GM23338 (cell line): Measurements from ENCODE around the gene CTNNA2. TPM values are rescaled to one million over a fixed set of nuclear protein-coding genes. Genes with fewer than 3 reads are reported as not detected.

Source experiments
- ATAC-seq: fragments of 200-7000 bp; cut with Tn5 transposase; 3 replicates; pipeline ENCODE4 v1.9.1; 2020
- DNase-seq: peaks from one replicate; pipeline ENCODE4 v3.0.0-alpha.2; 2015; ENCODE audit warnings: low spot score
- H2AFZ ChIP-seq: fragments of 200-600 bp; sonication (generic); 2 replicates; pipeline ENCODE4 v1.8.0; 2016; ENCODE audit warnings: antibody characterized with exemption, mild to moderate bottlenecking, moderate library complexity
- H3F3A ChIP-seq: fragments of 200-600 bp; sonication (generic); replicated peaks from 2 replicates; pipeline ENCODE4 v1.8.0; 2017; ENCODE audit warnings: antibody characterized with exemption, mixed run types, low read depth
- H3K27ac ChIP-seq: fragments of 200-600 bp; sonication (generic); 2 replicates; pipeline ENCODE4 v1.6.1; 2016; ENCODE audit warnings: low read depth
- H3K27me3 ChIP-seq: fragments of 200-600 bp; sonication (generic); 2 replicates; pipeline ENCODE4 v1.8.0; 2016; ENCODE audit warnings: mild to moderate bottlenecking, mixed run types, moderate library complexity; ENCODE audit not compliant: insufficient read depth
- H3K36me3 ChIP-seq: fragments of 200-600 bp; sonication (generic); 2 replicates; pipeline ENCODE4 v1.8.0; 2016; ENCODE audit warnings: mild to moderate bottlenecking; ENCODE audit not compliant: insufficient read depth
- H3K4me1 ChIP-seq: fragments of 200-600 bp; sonication (generic); 2 replicates; pipeline ENCODE4 v1.8.0; 2016; ENCODE audit warnings: mild to moderate bottlenecking, moderate library complexity; ENCODE audit not compliant: insufficient read depth
- H3K4me2 ChIP-seq: fragments of 200-600 bp; sonication (generic); 2 replicates; pipeline ENCODE4 v1.7.1; 2017; ENCODE audit warnings: mixed run types
- H3K4me3 ChIP-seq: fragments of 200-600 bp; sonication (generic); 2 replicates; pipeline ENCODE4 v1.6.1; 2016; ENCODE audit warnings: mixed run types
- H3K79me2 ChIP-seq: fragments of 200-600 bp; sonication (generic); replicated peaks from 2 replicates; pipeline ENCODE4 v1.8.0; 2017; ENCODE audit warnings: mild to moderate bottlenecking; ENCODE audit not compliant: insufficient read depth
- H3K9me2 ChIP-seq: fragments of 200-600 bp; sonication (generic); 2 replicates; pipeline ENCODE4 v1.8.0; 2017; ENCODE audit not compliant: insufficient read depth
- H4K20me1 ChIP-seq: fragments of 200-600 bp; sonication (generic); replicated peaks from 2 replicates; pipeline ENCODE4 v1.8.0; 2017; ENCODE audit warnings: mild to moderate bottlenecking; ENCODE audit not compliant: insufficient read depth
- H3K27ac Mint-ChIP-seq: 2 replicates; pipeline ENCODE4 v1.8.0; 2020; ENCODE audit warnings: inconsistent platforms, mild to moderate bottlenecking, moderate library complexity, mixed read lengths
- H3K27me3 Mint-ChIP-seq: 3 replicates; pipeline ENCODE4 v1.8.0; 2022; ENCODE audit warnings: low read depth, mild to moderate bottlenecking, moderate library complexity, mixed read lengths, inconsistent platforms; ENCODE audit not compliant: insufficient read depth, poor library complexity
- H3K36me3 Mint-ChIP-seq: 3 replicates; pipeline ENCODE4 v1.8.0; 2021; ENCODE audit warnings: low read depth, mild to moderate bottlenecking, inconsistent platforms, moderate library complexity, mixed read lengths
- H3K4me1 Mint-ChIP-seq: 3 replicates; pipeline ENCODE4 v1.8.0; 2020; ENCODE audit warnings: mild to moderate bottlenecking, inconsistent platforms, mixed read lengths
- H3K4me3 Mint-ChIP-seq: 3 replicates; pipeline ENCODE4 v1.8.0; 2021; ENCODE audit warnings: moderate library complexity, mild to moderate bottlenecking, inconsistent platforms, mixed read lengths
- H3K9me3 Mint-ChIP-seq: 3 replicates; pipeline ENCODE4 v1.8.0; 2020; ENCODE audit warnings: moderate library complexity, mild to moderate bottlenecking, inconsistent platforms, mixed read lengths
- CREB1 ChIP-seq: fragments of 250-450 bp; sonication (Bioruptor Pico); IDR thresholded peaks from 2 replicates; pipeline ENCODE4 v1.5.0; 2020; ENCODE audit warnings: low read depth, mild to moderate bottlenecking, moderate library complexity
- EZH2 ChIP-seq: fragments of 200-600 bp; sonication (generic); IDR thresholded peaks from one replicate; pipeline ENCODE4 v1.8.0; 2017; ENCODE audit warnings: antibody characterized with exemption, mild to moderate bottlenecking, low read depth; ENCODE audit not compliant: unreplicated experiment
- EZH2phosphoT487 ChIP-seq: fragments of 200-600 bp; sonication (generic); IDR thresholded peaks from one replicate; pipeline ENCODE4 v1.8.1; 2018; ENCODE audit warnings: antibody characterized with exemption; ENCODE audit not compliant: unreplicated experiment
- JUNB ChIP-seq: IDR thresholded peaks from one replicate; pipeline ENCODE4 v1.6.1; 2016; ENCODE audit warnings: antibody characterized with exemption; ENCODE audit not compliant: unreplicated experiment
- NANOG ChIP-seq: IDR thresholded peaks from 2 replicates; pipeline ENCODE4 v1.6.1; 2016; ENCODE audit warnings: antibody characterized with exemption, borderline replicate concordance
- STAT1 ChIP-seq: IDR thresholded peaks from one replicate; pipeline ENCODE4 v1.6.1; 2016; ENCODE audit warnings: antibody characterized with exemption; ENCODE audit not compliant: unreplicated experiment
- ZNF331 ChIP-seq: fragments of 250-450 bp; sonication (Bioruptor Pico); IDR thresholded peaks from 2 replicates; pipeline ENCODE4 v1.5.0; 2020; ENCODE audit warnings: low read depth, mild to moderate bottlenecking, moderate library complexity
- ZNF462 ChIP-seq: fragments of 250-450 bp; sonication (Bioruptor Pico); IDR thresholded peaks from 2 replicates; pipeline ENCODE4 v1.5.0; 2020; ENCODE audit warnings: mild to moderate bottlenecking, moderate library complexity
- polyA plus RNA-seq: library from polyadenylated mRNA; unstranded; fragments of >200 nt; fragmentation: Nextera tagmentation; extraction: Ambion mirVana; gene quantifications from 2 replicates; pipeline ENCODE4 v1.2.1, GENCODE V29; 2016
- total RNA-seq: library from RNA; depleted of rRNA; stranded (reverse); fragments of >200 nt; shearing (Covaris generic); gene quantifications from 2 replicates; pipeline ENCODE4 v1.2.3, GENCODE V29; 2014
- TF ChIP-seq, protein P1 (sequence below): IDR thresholded peaks from one replicate; pipeline ENCODE4 v1.6.1; 2018; ENCODE audit warnings: antibody characterized with exemption; ENCODE audit not compliant: unreplicated experiment
- TF ChIP-seq, protein P2 (sequence below): IDR thresholded peaks from 2 replicates; pipeline ENCODE4 v1.6.1; 2016; ENCODE audit warnings: antibody characterized with exemption

The CTNNA2 gene
- total and polyA plus RNA-seq, 2 experiments from 2014 or later: 6.4 to 15.6 TPM

DNA sequence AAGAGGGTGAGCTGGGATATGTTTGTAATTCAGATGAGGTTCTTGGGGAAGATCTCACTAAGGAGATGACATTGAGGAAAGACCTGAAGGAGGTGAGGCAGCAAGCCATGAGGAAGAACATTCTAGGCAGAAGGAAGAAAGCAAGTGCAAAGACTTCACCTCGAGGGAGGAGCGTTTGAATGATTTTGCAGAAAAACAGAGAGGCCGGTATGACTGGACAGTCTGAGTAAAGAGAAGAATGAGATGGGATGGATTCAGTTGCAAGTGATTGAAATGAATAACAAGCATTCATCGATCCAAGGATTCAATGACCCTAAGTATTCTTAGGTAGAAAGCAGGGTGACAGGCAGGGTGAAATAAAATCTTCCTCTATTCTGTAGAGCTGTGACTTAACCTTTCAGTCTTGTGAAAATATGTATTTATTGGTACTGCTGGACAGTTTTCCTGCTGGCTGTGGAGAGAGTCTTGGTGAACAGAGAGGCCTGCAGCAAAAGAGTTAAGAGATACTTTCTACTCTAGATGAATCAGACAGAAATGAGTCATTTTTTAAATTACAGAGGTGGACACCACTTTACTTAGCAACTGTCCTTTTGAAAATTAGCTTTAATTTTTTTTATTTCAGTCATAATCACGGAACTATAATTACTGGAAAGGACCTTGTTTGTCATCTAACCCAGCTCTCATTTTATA lies 513.3 kb downstream of the CTNNA2 start (continued):
- TF ChIP-seq, protein P1, sequence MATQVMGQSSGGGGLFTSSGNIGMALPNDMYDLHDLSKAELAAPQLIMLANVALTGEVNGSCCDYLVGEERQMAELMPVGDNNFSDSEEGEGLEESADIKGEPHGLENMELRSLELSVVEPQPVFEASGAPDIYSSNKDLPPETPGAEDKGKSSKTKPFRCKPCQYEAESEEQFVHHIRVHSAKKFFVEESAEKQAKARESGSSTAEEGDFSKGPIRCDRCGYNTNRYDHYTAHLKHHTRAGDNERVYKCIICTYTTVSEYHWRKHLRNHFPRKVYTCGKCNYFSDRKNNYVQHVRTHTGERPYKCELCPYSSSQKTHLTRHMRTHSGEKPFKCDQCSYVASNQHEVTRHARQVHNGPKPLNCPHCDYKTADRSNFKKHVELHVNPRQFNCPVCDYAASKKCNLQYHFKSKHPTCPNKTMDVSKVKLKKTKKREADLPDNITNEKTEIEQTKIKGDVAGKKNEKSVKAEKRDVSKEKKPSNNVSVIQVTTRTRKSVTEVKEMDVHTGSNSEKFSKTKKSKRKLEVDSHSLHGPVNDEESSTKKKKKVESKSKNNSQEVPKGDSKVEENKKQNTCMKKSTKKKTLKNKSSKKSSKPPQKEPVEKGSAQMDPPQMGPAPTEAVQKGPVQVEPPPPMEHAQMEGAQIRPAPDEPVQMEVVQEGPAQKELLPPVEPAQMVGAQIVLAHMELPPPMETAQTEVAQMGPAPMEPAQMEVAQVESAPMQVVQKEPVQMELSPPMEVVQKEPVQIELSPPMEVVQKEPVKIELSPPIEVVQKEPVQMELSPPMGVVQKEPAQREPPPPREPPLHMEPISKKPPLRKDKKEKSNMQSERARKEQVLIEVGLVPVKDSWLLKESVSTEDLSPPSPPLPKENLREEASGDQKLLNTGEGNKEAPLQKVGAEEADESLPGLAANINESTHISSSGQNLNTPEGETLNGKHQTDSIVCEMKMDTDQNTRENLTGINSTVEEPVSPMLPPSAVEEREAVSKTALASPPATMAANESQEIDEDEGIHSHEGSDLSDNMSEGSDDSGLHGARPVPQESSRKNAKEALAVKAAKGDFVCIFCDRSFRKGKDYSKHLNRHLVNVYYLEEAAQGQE: no peak
- TF ChIP-seq STAT1 (no peak), JUNB (no peak), EZH2phosphoT487 (no peak)

DNA sequence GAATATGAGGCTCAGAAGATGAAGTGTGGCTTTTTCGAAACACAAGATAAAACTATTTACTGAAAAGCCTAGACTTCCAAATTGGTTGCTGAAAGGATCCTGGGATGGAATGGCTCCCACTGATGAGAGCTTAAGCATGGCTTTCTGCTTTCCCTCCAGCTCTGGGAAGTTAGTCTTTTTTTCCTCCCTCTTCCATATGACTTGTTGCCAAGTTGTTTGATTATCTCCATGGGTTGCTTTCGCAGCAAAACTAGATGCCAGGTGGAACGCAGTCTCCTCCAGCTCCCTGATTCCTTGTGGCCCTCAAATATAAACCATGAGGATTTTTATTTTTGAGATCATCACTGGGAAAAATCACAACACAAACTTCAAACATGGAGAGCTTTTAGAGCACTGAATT lies 515.2 kb downstream of the CTNNA2 start:
- Histone ChIP-seq H3K27ac (no peak overlapping the region), H3K9me2 (peaks cover 22% of the 10 kb centered on the region; the same call in 1 of the 2 replicates), H4K20me1 (no peaks in the 10 kb centered on the region), H3F3A (no peaks in the 10 kb centered on the region), H3K27me3 (no peaks in the 10 kb centered on the region), H2AFZ (no peak overlapping the region), H3K4me1 (no peaks in the 10 kb centered on the region), H3K4me2 (no peak overlapping the region), H3K36me3 (no peaks in the 10 kb centered on the region), H3K4me3 (no peak overlapping the region), H3K79me2 (no peaks in the 10 kb centered on the region)
- no peak overlapping the region for H3K4me3 Mint-ChIP-seq
- no peaks in the 10 kb centered on the region for H3K36me3 Mint-ChIP-seq
- DNase-seq (no peak), ATAC-seq (no peak)
- no peak overlapping the region for H3K27ac Mint-ChIP-seq
- H3K4me1 Mint-ChIP-seq: peaks cover 5% of the 10 kb centered on the region
- peaks cover 1% of the 10 kb centered on the region for H3K27me3 Mint-ChIP-seq
- no peaks in the 10 kb centered on the region; the same call in 1 of the 3 replicates for H3K9me3 Mint-ChIP-seq
- TF ChIP-seq, protein P2, sequence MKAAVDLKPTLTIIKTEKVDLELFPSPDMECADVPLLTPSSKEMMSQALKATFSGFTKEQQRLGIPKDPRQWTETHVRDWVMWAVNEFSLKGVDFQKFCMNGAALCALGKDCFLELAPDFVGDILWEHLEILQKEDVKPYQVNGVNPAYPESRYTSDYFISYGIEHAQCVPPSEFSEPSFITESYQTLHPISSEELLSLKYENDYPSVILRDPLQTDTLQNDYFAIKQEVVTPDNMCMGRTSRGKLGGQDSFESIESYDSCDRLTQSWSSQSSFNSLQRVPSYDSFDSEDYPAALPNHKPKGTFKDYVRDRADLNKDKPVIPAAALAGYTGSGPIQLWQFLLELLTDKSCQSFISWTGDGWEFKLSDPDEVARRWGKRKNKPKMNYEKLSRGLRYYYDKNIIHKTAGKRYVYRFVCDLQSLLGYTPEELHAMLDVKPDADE: no peak
- TF ChIP-seq EZH2phosphoT487 (no peak), ZNF331 (no peak), EZH2 (no peak), ZNF462 (CRISPR knock-in tag) (no peak), CREB1 (no peak), NANOG (no peak)
- TF ChIP-seq, protein P1: no peak
